Neuronal stem cell (in vitro differentiated cells): ENCODE results near the gene CTXND1.

ENCODE experiments used
- DNase-seq: peaks from one replicate; pipeline ENCODE4 v3.0.0-alpha.2; 2013; ENCODE audit warnings: low spot score
- H2AFZ ChIP-seq: one replicate; pipeline ENCODE4 v1.6.1; 2013; ENCODE audit warnings: mild to moderate bottlenecking, low read length, inconsistent platforms
- H2AK5ac ChIP-seq: 2 replicates; pipeline ENCODE4 v1.6.1; 2013; ENCODE audit warnings: low read depth, mild to moderate bottlenecking, inconsistent platforms, low read length, moderate library complexity, mixed read lengths
- H2BK120ac ChIP-seq: 2 replicates; pipeline ENCODE4 v1.6.1; 2013; ENCODE audit warnings: low read depth, mild to moderate bottlenecking, inconsistent platforms, low read length, moderate library complexity, mixed read lengths
- H2BK12ac ChIP-seq: one replicate; pipeline ENCODE4 v1.6.1; 2013; ENCODE audit warnings: low read length, inconsistent platforms
- H2BK15ac ChIP-seq: 2 replicates; pipeline ENCODE4 v1.6.1; 2013; ENCODE audit warnings: mild to moderate bottlenecking, low read length, inconsistent platforms, mixed read lengths
- H2BK5ac ChIP-seq: one replicate; pipeline ENCODE4 v1.6.1; 2013; ENCODE audit warnings: inconsistent platforms, mild to moderate bottlenecking, low read length, moderate library complexity
- H3K14ac ChIP-seq: one replicate; pipeline ENCODE4 v1.6.1; 2013; ENCODE audit warnings: low read length, inconsistent platforms
- H3K18ac ChIP-seq: 2 replicates; pipeline ENCODE4 v1.6.1; 2013; ENCODE audit warnings: low read length, inconsistent platforms
- H3K23ac ChIP-seq: 2 replicates; pipeline ENCODE4 v1.6.1; 2013; ENCODE audit warnings: low read depth, mild to moderate bottlenecking, mixed read lengths, low read length, inconsistent platforms; ENCODE audit not compliant: poor library complexity
- H3K27ac ChIP-seq: replicated peaks from 3 replicates; pipeline ENCODE4 v1.5.1; 2013; ENCODE audit warnings: low read length, inconsistent platforms
- H3K27me3 ChIP-seq, 3 experiments: 2 replicates each; pipeline ENCODE4 v1.6.1; 2013; ENCODE audit warnings: low read length in 3 of 3, mild to moderate bottlenecking in 2 of 3, inconsistent platforms in 1 of 3, low read depth in 1 of 3, mixed read lengths in 1 of 3, moderate library complexity in 1 of 3; ENCODE audit not compliant: control insufficient read depth in 3 of 3, insufficient read depth in 3 of 3
- H3K36me3 ChIP-seq, 2 donors: replicated peaks in 1 of 2; 2 replicates each; pipeline ENCODE4 v1.6.1; 2013; ENCODE audit warnings: low read length in 2 of 2; ENCODE audit not compliant: control insufficient read depth in 2 of 2, insufficient read depth in 2 of 2
- H3K4ac ChIP-seq: 2 replicates; pipeline ENCODE4 v1.6.1; 2013; ENCODE audit warnings: inconsistent platforms, mild to moderate bottlenecking, low read length, moderate library complexity
- H3K4me1 ChIP-seq, 2 donors: 1 replicate in 1 of 2; 2 replicates in 1 of 2; pipeline ENCODE4 v1.6.1; 2013; ENCODE audit warnings: low read length in 2 of 2, low read depth in 1 of 2; ENCODE audit not compliant: control insufficient read depth in 2 of 2, insufficient read depth in 1 of 2
- H3K4me2 ChIP-seq: one replicate; pipeline ENCODE4 v1.6.1; 2013; ENCODE audit warnings: mild to moderate bottlenecking, low read length, inconsistent platforms; ENCODE audit not compliant: insufficient read depth, poor library complexity, severe bottlenecking
- H3K4me3 ChIP-seq, 2 donors: 2 replicates each; pipeline ENCODE4 v1.5.1; 2013; ENCODE audit warnings: low read length in 2 of 2, mild to moderate bottlenecking in 2 of 2, inconsistent platforms in 1 of 2, moderate library complexity in 1 of 2
- H3K79me1 ChIP-seq: one replicate; pipeline ENCODE4 v1.6.1; 2013; ENCODE audit warnings: low read depth, mild to moderate bottlenecking, inconsistent platforms, low read length, moderate library complexity
- H3K9ac ChIP-seq: one replicate; pipeline ENCODE4 v1.6.1; 2013; ENCODE audit warnings: mild to moderate bottlenecking, low read depth, low read length, inconsistent platforms; ENCODE audit not compliant: poor library complexity
- H3K9me3 ChIP-seq, 2 donors: replicated peaks in 1 of 2; 2 replicates each; pipeline versions ENCODE3 to v1.6.1; 2013; ENCODE audit warnings: low read length in 2 of 2, mild to moderate bottlenecking in 2 of 2, inconsistent platforms in 1 of 2, low read depth in 1 of 2, mixed read lengths in 1 of 2, moderate library complexity in 1 of 2; ENCODE audit not compliant: control insufficient read depth in 2 of 2, insufficient read depth in 1 of 2
- H4K8ac ChIP-seq: one replicate; pipeline ENCODE4 v1.6.1; 2013; ENCODE audit warnings: low read depth, mild to moderate bottlenecking, inconsistent platforms, low read length, moderate library complexity
- H4K91ac ChIP-seq: one replicate; pipeline ENCODE4 v1.6.1; 2013; ENCODE audit warnings: low read length, low read depth, mild to moderate bottlenecking, inconsistent platforms; ENCODE audit not compliant: poor library complexity
- WGBS, 2 donors: extraction: QIAGEN DNeasy Blood & Tissue Kit; methylation state at CpG; one replicate each; pipeline ENCODE4 v1.1.7; 2013; ENCODE audit warnings: missing lambda C conversion rate in 2 of 2, mixed read lengths in 1 of 2; ENCODE audit not compliant: insufficient read length in 2 of 2, insufficient replicate concordance in 1 of 2; ENCODE audit errors: extremely low coverage in 2 of 2; 5-methylcytosine and 5-hydroxymethylcytosine counted together

CTXND1 gene

GRCh38 chr15:80265021-80265420, 13.0 kb upstream of the CTXND1 start:
- no peak overlapping the region for H3K27ac ChIP-seq
- H3K4ac ChIP-seq: no peak overlapping the region
- H3K23ac ChIP-seq: no peak overlapping the region
- WGBS, 2 donors: no CpG with 5 or more reads among the region's 3 CpGs
- no peak overlapping the region for H4K91ac ChIP-seq
- no peak overlapping the region for H4K8ac ChIP-seq
- H2AK5ac ChIP-seq: no peak overlapping the region
- H3K79me1 ChIP-seq: no peaks in the 10 kb centered on the region
- no peak overlapping the region for H3K9ac ChIP-seq
- H2AFZ ChIP-seq: no peak overlapping the region
- H3K4me1 ChIP-seq: no peaks in the 10 kb centered on the region
- no peak overlapping the region for H2BK5ac ChIP-seq
- peaks cover 0 to 2% (median 0%) of the 10 kb centered on the region in 3 experiments for H3K27me3 ChIP-seq
- no peak overlapping the region for H2BK120ac ChIP-seq
- H3K14ac ChIP-seq: no peak overlapping the region
- no peaks in the 10 kb centered on the region for H3K36me3 ChIP-seq
- H3K18ac ChIP-seq: no peak overlapping the region
- H3K4me2 ChIP-seq: no peak overlapping the region
- H2BK15ac ChIP-seq: no peak overlapping the region
- no peaks in the 10 kb centered on the region for H3K9me3 ChIP-seq
- no peak for DNase-seq
- no peak overlapping the region for H3K4me3 ChIP-seq
- no peak overlapping the region for H2BK12ac ChIP-seq

GRCh38 chr15:80264031-80264430, 12.0 kb upstream of the CTXND1 start:
- Histone ChIP-seq H2BK120ac (no peak overlapping the region), H3K9ac (no peak overlapping the region), H3K36me3 (no peaks in the 10 kb centered on the region), H2AFZ (no peak overlapping the region), H2BK5ac (no peak overlapping the region), H3K23ac (no peak overlapping the region), H2BK15ac (no peak overlapping the region), H3K27ac (no peak overlapping the region), H3K4me3 (no peak overlapping the region), H4K91ac (no peak overlapping the region), H3K14ac (no peak overlapping the region), H2BK12ac (no peak overlapping the region), H3K79me1 (no peaks in the 10 kb centered on the region), H3K4me2 (no peak overlapping the region), H2AK5ac (no peak overlapping the region), H3K18ac (no peak overlapping the region), H4K8ac (no peak overlapping the region), H3K9me3 (no peaks in the 10 kb centered on the region), H3K27me3 (peaks cover 0 to 10% (median 0%) of the 10 kb centered on the region in 3 experiments), H3K4ac (no peak overlapping the region), H3K4me1 (no peaks in the 10 kb centered on the region)
- no peak for DNase-seq

DNA sequence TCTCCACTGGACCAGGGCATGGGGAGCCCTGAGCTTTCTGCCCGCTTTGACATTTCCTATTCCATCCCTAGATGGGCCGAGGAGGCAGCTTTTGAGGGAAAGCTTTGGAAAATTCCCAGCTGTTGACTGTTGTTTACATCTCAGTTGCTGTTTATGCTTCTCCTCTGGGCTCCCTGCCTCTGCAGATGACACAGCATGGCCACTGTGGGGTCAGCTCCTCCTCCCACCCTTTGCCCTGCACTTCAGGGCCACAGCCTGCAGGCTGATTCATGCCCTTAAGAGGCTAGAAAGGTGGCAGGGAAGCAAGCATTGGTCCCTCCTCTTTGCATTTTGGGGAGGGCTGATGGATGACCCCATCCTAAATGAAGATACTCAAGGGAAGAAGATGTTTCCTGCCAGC, 8.5 kb upstream of the CTXND1 start:
- Histone ChIP-seq H3K36me3 (no peaks in the 10 kb centered on the region), H2BK5ac (no peak overlapping the region), H3K9ac (no peak overlapping the region), H3K27me3 (peaks cover 0 to 31% (median 0%) of the 10 kb centered on the region in 3 experiments), H3K4ac (no peak overlapping the region), H3K9me3 (no peaks in the 10 kb centered on the region), H4K8ac (no peak overlapping the region), H2AK5ac (no peak overlapping the region), H2AFZ (no peak overlapping the region), H3K27ac (no peak overlapping the region), H2BK12ac (no peak overlapping the region), H4K91ac (no peak overlapping the region), H3K79me1 (no peaks in the 10 kb centered on the region), H3K14ac (peak overlapping the region; percentile 27), H3K4me1 (no peaks in the 10 kb centered on the region), H3K23ac (no peak overlapping the region), H2BK120ac (no peak overlapping the region), H3K4me3 (no peak overlapping the region), H3K4me2 (no peak overlapping the region), H2BK15ac (no peak overlapping the region), H3K18ac (no peak overlapping the region)
- no peak for DNase-seq
- no CpG with 5 or more reads among the region's 2 CpGs for WGBS, 2 donors

- no peak overlapping the region for H2BK15ac ChIP-seq
Measured at GRCh38 chr15:80259942-80260510, 8.0 kb upstream of the CTXND1 start.

More at GRCh38 chr15:80259942-80260510, 8.0 kb upstream of the CTXND1 start:
- WGBS, 2 donors: no CpG with 5 or more reads among the region's 1 CpG
- Histone ChIP-seq H3K4ac (no peak overlapping the region), H2BK120ac (no peak overlapping the region), H3K4me2 (no peak overlapping the region), H4K91ac (no peak overlapping the region), H3K18ac (no peak overlapping the region), H3K23ac (no peak overlapping the region), H3K27ac (no peak overlapping the region), H3K9ac (no peak overlapping the region), H3K4me1 (no peaks in the 10 kb centered on the region), H3K14ac (no peak overlapping the region), H3K79me1 (no peaks in the 10 kb centered on the region), H3K27me3 (peaks cover 0 to 36% (median 0%) of the 10 kb centered on the region in 3 experiments), H3K4me3 (no peak overlapping the region), H3K36me3 (no peaks in the 10 kb centered on the region), H2BK12ac (no peak overlapping the region), H2BK5ac (no peak overlapping the region), H2AK5ac (no peak overlapping the region), H2AFZ (no peak overlapping the region), H4K8ac (no peak overlapping the region), H3K9me3 (no peaks in the 10 kb centered on the region)
- DNase-seq: no peak
